ENCODE results near the gene NPHP3. TPM values are rescaled to one million over a fixed set of nuclear protein-coding genes. Genes with fewer than 3 reads are reported as not detected.
A peak's percentile ranks its signal among the peaks of the same experiment; 100 is the strongest.

Gene NPHP3
- total RNA-seq, 1 donor from 2014 or later: 58.0 TPM

GRCh38 chr3:132710311-132710710 lies 11.9 kb downstream of the NPHP3 start:
- ATAC-seq (no peak), DNase-seq (ENCODE audit: low spot score) (no peak)
- intact Hi-C loops (cut with DNase I): no loop called here

- DNase-seq (ENCODE audit: low spot score) (no peak), ATAC-seq (no peak)
- intact Hi-C loops (cut with DNase I): no loop called here
Observed at GRCh38 chr3:132709761-132710160, 12.4 kb downstream of the NPHP3 start.

- intact Hi-C loops (cut with DNase I): no loop called here
- DNase-seq (ENCODE audit: low spot score): no peak
- no peak for ATAC-seq
Observed at GRCh38 chr3:132703733-132704132, 18.5 kb downstream of the NPHP3 start.

- DNase-seq (ENCODE audit: low spot score) (no peak), ATAC-seq (no peak)
- intact Hi-C loops (cut with DNase I): no loop called here
Observed at GRCh38 chr3:132695422-132695821, 26.8 kb downstream of the NPHP3 start.

- ATAC-seq (no peak), DNase-seq (ENCODE audit: low spot score) (no peak)
- intact Hi-C loops (cut with DNase I): no loop called here
Observed at GRCh38 chr3:132694991-132695390, 27.2 kb downstream of the NPHP3 start.

GRCh38 chr3:132690040-132690439 lies 32.2 kb downstream of the NPHP3 start:
- ATAC-seq (no peak), DNase-seq (ENCODE audit: low spot score) (no peak)
- intact Hi-C loops (cut with DNase I): no loop called here

DNA sequence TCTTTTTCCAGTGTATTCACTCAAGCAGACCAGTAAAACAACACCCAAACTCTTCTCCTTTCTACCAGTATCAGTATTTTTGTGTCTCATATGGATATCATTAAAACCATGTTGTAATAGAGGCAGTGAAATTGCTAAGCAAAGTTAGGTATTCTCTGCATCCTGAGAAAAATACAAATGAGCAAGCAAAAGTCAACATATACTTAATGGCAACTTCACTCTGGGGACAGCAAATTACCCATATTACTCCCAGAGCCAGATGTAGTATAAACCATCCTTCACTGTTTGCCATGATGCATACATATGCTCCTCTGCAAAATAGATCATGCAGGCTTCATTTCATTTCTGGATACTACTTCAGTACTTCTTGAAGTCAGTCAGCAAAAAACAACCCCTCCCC lies 40.0 kb downstream of the NPHP3 start:
- ATAC-seq (no peak), DNase-seq (ENCODE audit: low spot score) (no peak)
- intact Hi-C loops (cut with DNase I): no loop called here

DNA sequence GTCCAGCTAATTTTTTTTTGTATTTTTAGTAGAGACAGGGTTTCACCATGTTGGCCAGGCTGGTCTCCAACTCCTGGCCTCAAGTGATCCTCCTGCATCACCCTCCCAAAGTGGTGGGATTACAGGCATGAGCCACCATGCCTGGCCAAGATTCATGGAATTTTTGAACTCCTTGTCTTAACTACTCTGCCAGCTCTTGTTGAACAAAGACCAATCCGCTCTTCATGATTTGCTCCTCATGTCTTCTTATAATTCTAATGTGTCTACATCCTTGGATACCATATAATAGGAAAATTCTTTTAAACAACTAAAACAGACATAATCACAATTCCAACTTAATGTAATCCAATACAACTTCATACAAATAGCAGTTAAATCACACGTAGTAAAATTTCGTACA lies 40.8 kb downstream of the NPHP3 start:
- no peak for ATAC-seq
- DNase-seq (ENCODE audit: low spot score): no peak
- intact Hi-C loops (cut with DNase I): no loop called here

DNA sequence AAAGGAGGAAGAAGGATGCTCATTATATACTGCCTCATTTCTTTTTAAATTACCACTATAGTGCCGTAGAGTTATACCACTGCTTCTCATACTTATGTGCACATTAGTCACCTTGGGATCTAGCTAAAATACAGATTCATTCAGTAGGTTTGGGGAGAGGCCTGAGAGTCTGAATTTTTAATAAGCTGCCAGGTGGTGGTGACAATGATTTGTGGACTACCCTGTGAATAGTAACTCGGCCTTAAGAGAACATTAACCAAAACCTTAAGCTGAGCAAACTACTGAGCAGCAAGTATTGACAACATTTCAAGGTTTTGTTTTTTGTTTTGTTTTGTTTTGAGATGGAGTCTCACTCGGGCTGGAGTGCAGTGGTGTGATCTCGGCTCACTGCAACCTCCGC lies 42.3 kb downstream of the NPHP3 start:
- ATAC-seq: no peak
- no peak for DNase-seq (ENCODE audit: low spot score)
- intact Hi-C loops (cut with DNase I): no loop called here

DNA sequence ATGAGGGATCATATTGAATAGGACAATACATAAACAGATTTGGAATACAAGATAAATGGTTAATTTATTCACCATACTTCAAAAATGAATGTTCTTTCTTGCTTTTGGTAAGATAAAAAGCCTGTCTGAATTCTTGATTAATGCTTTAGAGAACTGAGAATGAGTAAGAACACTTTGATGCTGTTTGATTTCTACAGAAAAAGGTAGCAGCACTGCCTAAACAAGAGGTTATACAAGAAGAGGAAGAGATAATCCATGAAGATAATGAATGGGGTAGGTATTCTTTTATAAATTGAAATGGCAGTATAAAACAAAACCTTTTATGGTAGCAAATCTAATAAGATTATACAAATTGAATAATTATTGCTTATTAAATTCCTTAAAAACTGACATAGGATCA lies 46.8 kb downstream of the NPHP3 start:
- no peak for ATAC-seq
- intact Hi-C loops (cut with DNase I): no loop called here
- no peak for DNase-seq (ENCODE audit: low spot score)

- DNase-seq (ENCODE audit: low spot score) (no peak), ATAC-seq (no peak)
- intact Hi-C loops (cut with DNase I): no loop called here
Observed at GRCh38 chr3:132669256-132669777, 52.9 kb downstream of the NPHP3 start.

DNA sequence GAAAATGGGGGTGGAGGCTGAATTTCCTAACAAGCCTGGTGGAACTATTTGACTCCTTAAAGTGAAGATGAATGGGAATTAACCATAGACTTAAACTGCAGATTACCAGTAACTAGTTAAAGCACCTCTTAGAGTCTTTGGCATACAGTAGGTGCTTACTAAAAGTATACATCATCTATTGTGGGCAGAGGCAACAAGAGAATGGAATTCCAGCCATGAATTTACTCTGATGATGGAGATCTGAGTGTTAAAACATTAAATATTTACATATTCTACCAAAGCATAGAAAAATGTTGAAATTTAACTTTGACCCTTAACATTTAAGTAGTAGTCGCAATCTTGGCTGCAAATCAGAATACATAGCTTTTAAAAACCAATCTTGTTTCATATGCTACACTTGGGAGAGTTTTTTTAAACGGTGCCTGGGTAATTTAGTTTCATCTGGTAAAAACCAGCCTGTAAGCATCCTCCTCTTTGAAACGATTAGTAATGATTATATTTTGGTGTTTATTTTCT lies 56.9 kb downstream of the NPHP3 start:
- no peak for ATAC-seq
- DNase-seq (ENCODE audit: low spot score): no peak
- intact Hi-C loops (cut with DNase I): no loop called here

- intact Hi-C loops (cut with DNase I): no loop called here
- no peak for ATAC-seq
- DNase-seq (ENCODE audit: low spot score): no peak
Observed at GRCh38 chr3:132662212-132662611, 60.0 kb downstream of the NPHP3 start.

GRCh38 chr3:132661101-132661500 lies 61.1 kb downstream of the NPHP3 start:
- DNase-seq (ENCODE audit: low spot score) (no peak), ATAC-seq (no peak)
- intact Hi-C loops (cut with DNase I): no loop called here

- DNase-seq (ENCODE audit: low spot score): no peak
- peak; percentile 2 for ATAC-seq
- intact Hi-C loops (cut with DNase I): no loop called here
Observed at GRCh38 chr3:132660811-132661070, 61.5 kb downstream of the NPHP3 start.

DNA sequence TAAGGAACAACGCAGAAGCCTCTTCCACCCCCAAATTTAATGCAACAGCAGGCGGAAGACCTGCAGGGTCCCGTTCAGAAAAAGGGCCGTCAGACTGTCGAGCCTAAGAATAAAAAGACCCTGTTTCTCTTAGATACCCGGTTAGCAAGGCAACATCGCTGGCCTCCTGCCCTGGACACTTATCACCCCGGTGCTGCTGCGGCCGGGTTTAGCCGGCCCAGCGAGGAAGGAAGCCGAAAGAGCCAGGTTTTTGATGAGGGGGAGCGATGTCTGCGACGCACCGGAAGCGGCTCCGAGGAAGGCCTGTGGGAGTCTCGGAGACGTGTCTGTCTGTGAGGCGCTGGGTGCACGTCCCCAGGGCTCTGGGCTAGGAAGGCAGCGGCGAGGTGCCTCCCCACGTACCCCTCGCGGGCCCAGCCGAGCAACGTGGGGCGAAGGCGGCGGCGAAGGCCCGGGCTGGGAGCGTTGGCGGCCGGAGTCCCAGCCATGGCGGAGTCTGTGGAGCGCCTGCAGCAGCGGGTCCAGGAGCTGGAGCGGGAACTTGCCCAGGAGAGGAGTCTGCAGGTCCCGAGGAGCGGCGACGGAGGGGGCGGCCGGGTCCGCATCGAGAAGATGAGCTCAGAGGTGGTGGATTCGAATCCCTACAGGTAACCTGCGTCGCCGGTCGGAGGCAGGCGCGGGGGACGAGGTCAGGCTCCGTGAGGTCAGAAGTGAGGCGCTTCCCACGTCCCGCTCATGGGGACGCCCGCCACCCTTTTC lies 62.0 kb downstream of the NPHP3 start, which contains the start of gene UBA5:
Gene UBA5 (plus strand): TSS at position 278 of the 759 bp plus-strand sequence. CDS start 209 bp downstream, at position 487.
- DNase-seq (ENCODE audit: low spot score): peak; percentile 78
- ATAC-seq: peak; percentile 81
- intact Hi-C loops (cut with DNase I): no loop called here

- intact Hi-C loops (cut with DNase I): no loop called here
- ATAC-seq (peak; percentile 97), DNase-seq (ENCODE audit: low spot score) (peak; percentile 85)
Observed at GRCh38 chr3:132659365-132660051, 62.7 kb downstream of the NPHP3 start, which contains the start of gene ACAD11. TSS of gene ACAD11 (minus strand) at chr3:132659809. CDS start at chr3:132659751, 58 bp downstream.

- DNase-seq (ENCODE audit: low spot score): no peak
- peak; percentile 30 for ATAC-seq
Observed at GRCh38 chr3:132659000-132659364, 63.2 kb downstream of the NPHP3 start.

GRCh38 chr3:132657869-132658747 lies 64.1 kb downstream of the NPHP3 start:
- ATAC-seq (no peak), DNase-seq (ENCODE audit: low spot score) (no peak)
- intact Hi-C loops (cut with DNase I): no loop called here

More at GRCh38 chr3:132659000-132659364, 63.2 kb downstream of the NPHP3 start:
- intact Hi-C loops (cut with DNase I): no loop called here
